GM12878 (cell line): Measurements from ENCODE around the gene NOS2. TPM values are rescaled to one million over a fixed set of nuclear protein-coding genes. Genes with fewer than 3 reads are reported as not detected.

Experiments used
- ASH2L ChIP-seq: fragments of 300-600, 200-600 bp; sonication (generic); IDR thresholded peaks from 2 replicates; pipeline ENCODE4 v1.6.1; 2017; ENCODE audit warnings: low read depth, mild to moderate bottlenecking, borderline replicate concordance
- BACH1 ChIP-seq: fragments of 450-650 bp; IDR thresholded peaks from 2 replicates; pipeline ENCODE4 v1.6.1; 2017; ENCODE audit warnings: mild to moderate bottlenecking, borderline replicate concordance
- BCL11A ChIP-seq: IDR thresholded peaks from 2 replicates; pipeline ENCODE4 v1.6.1; 2011; ENCODE audit warnings: low read depth, low read length
- CHD1 ChIP-seq: IDR thresholded peaks from 2 replicates; pipeline ENCODE4 v1.6.1; 2012; ENCODE audit warnings: low read depth, low read length, improper control_type of control experiment
- ESRRA ChIP-seq: IDR thresholded peaks from 2 replicates; pipeline ENCODE4 v1.6.1; 2012; ENCODE audit warnings: mild to moderate bottlenecking, low read length, improper control_type of control experiment
- EZH2 ChIP-seq: IDR thresholded peaks from 2 replicates; pipeline ENCODE4 v1.6.1; 2012; ENCODE audit warnings: low read depth, mild to moderate bottlenecking, control low read depth, inconsistent platforms, low read length, borderline replicate concordance; ENCODE audit not compliant: control insufficient read depth
- GABPA ChIP-seq: IDR thresholded peaks from 2 replicates; pipeline ENCODE4 v1.6.1; 2014; ENCODE audit warnings: antibody characterized with exemption, low read depth, mild to moderate bottlenecking, inconsistent platforms
- HDAC6 ChIP-seq: fragments of 200-600 bp; sonication (generic); IDR thresholded peaks from one replicate; pipeline ENCODE4 v1.8.0; 2017; ENCODE audit warnings: antibody characterized with exemption; ENCODE audit not compliant: unreplicated experiment
- IKZF2 ChIP-seq, 2 experiments: fragments of 450-650 bp; IDR thresholded peaks; 2 replicates each; pipeline ENCODE4 v1.6.1; 2017; ENCODE audit warnings: mild to moderate bottlenecking in 2 of 2, moderate library complexity in 2 of 2
- LARP7 ChIP-seq: fragments of 450-650 bp; IDR thresholded peaks from 2 replicates; pipeline ENCODE4 v1.6.1; 2017; ENCODE audit warnings: mild to moderate bottlenecking
- MTA2 ChIP-seq: fragments of 450-650 bp; IDR thresholded peaks from 2 replicates; pipeline ENCODE4 v1.6.1; 2016; ENCODE audit warnings: low read depth, mild to moderate bottlenecking, moderate library complexity
- NR2C2 ChIP-seq: IDR thresholded peaks from 2 replicates; pipeline ENCODE4 v1.6.1; 2011; ENCODE audit warnings: borderline replicate concordance, low read depth; ENCODE audit not compliant: control insufficient read depth, insufficient read length
- PAX5 ChIP-seq: IDR thresholded peaks from 2 replicates; pipeline ENCODE4 v1.6.1; 2011; ENCODE audit warnings: low read depth, low read length, borderline replicate concordance
- RBBP5 ChIP-seq: fragments of 200-600 bp; sonication (generic); conservative IDR thresholded peaks from 2 replicates; pipeline ENCODE4 v1.6.1; 2016
- RELA ChIP-seq: fragments of 450-650 bp; IDR thresholded peaks from 2 replicates; pipeline ENCODE4 v1.8.0; 2014; ENCODE audit warnings: borderline replicate concordance; ENCODE audit not compliant: partially characterized antibody
- SMAD1 ChIP-seq: fragments of 450-650 bp; IDR thresholded peaks from 2 replicates; pipeline ENCODE4 v1.6.1; 2018; ENCODE audit warnings: mild to moderate bottlenecking, low read depth; ENCODE audit not compliant: partially characterized antibody
- SMC3 ChIP-seq: IDR thresholded peaks from 2 replicates; pipeline ENCODE4 v1.6.1; 2011; ENCODE audit warnings: low read length, improper control_type of control experiment, borderline replicate concordance
- SUZ12 ChIP-seq: fragments of 200-600 bp; sonication (generic); IDR thresholded peaks from one replicate; pipeline ENCODE4 v1.6.1; 2018; ENCODE audit warnings: antibody characterized with exemption, mild to moderate bottlenecking; ENCODE audit not compliant: unreplicated experiment
- ZBED1 ChIP-seq: IDR thresholded peaks from 2 replicates; pipeline ENCODE4 v1.6.1; 2016; ENCODE audit warnings: borderline replicate concordance
- ZNF24 ChIP-seq: fragments of 450-650 bp; IDR thresholded peaks from 2 replicates; pipeline ENCODE4 v1.6.1; 2017; ENCODE audit warnings: antibody characterized with exemption, mild to moderate bottlenecking
- ZSCAN29 ChIP-seq: fragments of 450-650 bp; IDR thresholded peaks from 2 replicates; pipeline ENCODE4 v1.6.1; 2017; ENCODE audit warnings: mild to moderate bottlenecking, moderate library complexity
- polyA plus RNA-seq, 11 experiments: library from polyadenylated mRNA; depleted of rRNA in 4 of 11; unstranded in 6 of 11; stranded (reverse) in 5 of 11; fragments of >200 nt; fragmentation: Nextera tagmentation in 4 of 11; fragmentation: Illumina TruSeq in 1 of 11; extraction: Ambion mirVana in 4 of 11; extraction: Trizol in 1 of 11; gene quantifications; 1 replicate in 1 of 11; 2 replicates in 10 of 11; pipeline versions ENCODE4 v1.2.1 to v1.2.3, GENCODE V29; 2011 to 2016; ENCODE audit warnings: inconsistent platforms in 2 of 11, missing spikeins in 2 of 11, low read depth in 1 of 11
- total RNA-seq, 4 experiments: library from RNA; depleted of rRNA in 3 of 4; stranded (reverse); fragments of >200 nt in 3 of 4; fragmentation: Illumina TruSeq in 1 of 4; extraction: Trizol in 1 of 4; gene quantifications; 2 replicates each; pipeline versions ENCODE4 v1.2.1 to v1.2.3, GENCODE V29; 2013 to 2021
- TF ChIP-seq, protein P1 (sequence below): IDR thresholded peaks from 2 replicates; pipeline ENCODE4 v1.6.1; 2012; ENCODE audit warnings: mild to moderate bottlenecking, low read depth, low read length
- TF ChIP-seq, protein P2 (sequence below): fragments of 450-650 bp; IDR thresholded peaks from 2 replicates; pipeline ENCODE4 v1.6.1; 2017; ENCODE audit warnings: borderline replicate concordance
- TF ChIP-seq, protein P3 (sequence below): IDR thresholded peaks from 2 replicates; pipeline ENCODE4 v1.6.1; 2012; ENCODE audit warnings: low read length, inconsistent platforms
- TF ChIP-seq, protein P4 (sequence below): IDR thresholded peaks from 2 replicates; pipeline ENCODE4 v1.6.1; 2012; ENCODE audit warnings: low read depth, low read length, improper control_type of control experiment

Gene NOS2
- total and polyA plus RNA-seq, 10 of the 15 experiments (the other 5 are each of a cell fraction or from before 2014, with no cell fraction given), result 0.01 to 0.05 (median 0.01) TPM; not detected in 7

DNA sequence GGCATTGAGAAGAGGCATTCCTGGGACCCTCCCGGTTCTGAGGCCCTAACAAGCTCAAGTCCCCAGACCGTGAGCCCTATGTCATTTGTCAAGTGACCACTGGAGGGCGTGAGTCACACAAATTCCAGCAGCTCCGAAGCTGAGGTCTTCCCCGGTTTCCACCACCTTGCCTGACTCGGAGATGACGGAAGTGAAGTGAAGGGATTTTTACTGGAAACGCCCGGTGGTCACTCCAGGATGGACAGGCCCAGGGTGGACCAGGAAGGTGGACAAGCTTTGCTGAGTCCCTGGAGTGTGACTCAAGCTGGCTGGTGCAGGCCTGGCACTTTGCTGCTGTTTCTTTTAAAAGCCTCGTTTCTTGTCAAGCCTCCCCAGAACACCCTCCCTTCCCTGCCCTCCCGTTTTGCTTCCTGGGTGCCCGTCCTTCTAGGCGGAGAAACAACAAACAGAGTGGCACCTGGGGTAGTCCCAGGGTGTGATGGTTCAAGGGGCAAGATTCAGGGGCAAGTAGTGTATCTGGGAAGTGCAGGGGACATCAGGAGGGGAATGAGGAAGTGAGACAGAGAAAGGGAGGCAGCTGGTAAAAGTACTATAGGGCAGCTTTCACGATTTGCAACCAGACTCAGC lies 5.3 kb upstream of the NOS2 start (continued):
- TF ChIP-seq SUZ12, result no peak
- no peak for TF ChIP-seq ASH2L
- 0 out of 2 replicates have a peak, but pooled peaks have one; percentile 16 for TF ChIP-seq BCL11A
- no peak for TF ChIP-seq ZSCAN29
- TF ChIP-seq PAX5, result no peak
- no peak for TF ChIP-seq CHD1
- TF ChIP-seq, protein P1, sequence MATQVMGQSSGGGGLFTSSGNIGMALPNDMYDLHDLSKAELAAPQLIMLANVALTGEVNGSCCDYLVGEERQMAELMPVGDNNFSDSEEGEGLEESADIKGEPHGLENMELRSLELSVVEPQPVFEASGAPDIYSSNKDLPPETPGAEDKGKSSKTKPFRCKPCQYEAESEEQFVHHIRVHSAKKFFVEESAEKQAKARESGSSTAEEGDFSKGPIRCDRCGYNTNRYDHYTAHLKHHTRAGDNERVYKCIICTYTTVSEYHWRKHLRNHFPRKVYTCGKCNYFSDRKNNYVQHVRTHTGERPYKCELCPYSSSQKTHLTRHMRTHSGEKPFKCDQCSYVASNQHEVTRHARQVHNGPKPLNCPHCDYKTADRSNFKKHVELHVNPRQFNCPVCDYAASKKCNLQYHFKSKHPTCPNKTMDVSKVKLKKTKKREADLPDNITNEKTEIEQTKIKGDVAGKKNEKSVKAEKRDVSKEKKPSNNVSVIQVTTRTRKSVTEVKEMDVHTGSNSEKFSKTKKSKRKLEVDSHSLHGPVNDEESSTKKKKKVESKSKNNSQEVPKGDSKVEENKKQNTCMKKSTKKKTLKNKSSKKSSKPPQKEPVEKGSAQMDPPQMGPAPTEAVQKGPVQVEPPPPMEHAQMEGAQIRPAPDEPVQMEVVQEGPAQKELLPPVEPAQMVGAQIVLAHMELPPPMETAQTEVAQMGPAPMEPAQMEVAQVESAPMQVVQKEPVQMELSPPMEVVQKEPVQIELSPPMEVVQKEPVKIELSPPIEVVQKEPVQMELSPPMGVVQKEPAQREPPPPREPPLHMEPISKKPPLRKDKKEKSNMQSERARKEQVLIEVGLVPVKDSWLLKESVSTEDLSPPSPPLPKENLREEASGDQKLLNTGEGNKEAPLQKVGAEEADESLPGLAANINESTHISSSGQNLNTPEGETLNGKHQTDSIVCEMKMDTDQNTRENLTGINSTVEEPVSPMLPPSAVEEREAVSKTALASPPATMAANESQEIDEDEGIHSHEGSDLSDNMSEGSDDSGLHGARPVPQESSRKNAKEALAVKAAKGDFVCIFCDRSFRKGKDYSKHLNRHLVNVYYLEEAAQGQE, result no peak
- TF ChIP-seq LARP7, result peak; percentile 46; the same call in 1 of the 2 replicates
- TF ChIP-seq, protein P2, sequence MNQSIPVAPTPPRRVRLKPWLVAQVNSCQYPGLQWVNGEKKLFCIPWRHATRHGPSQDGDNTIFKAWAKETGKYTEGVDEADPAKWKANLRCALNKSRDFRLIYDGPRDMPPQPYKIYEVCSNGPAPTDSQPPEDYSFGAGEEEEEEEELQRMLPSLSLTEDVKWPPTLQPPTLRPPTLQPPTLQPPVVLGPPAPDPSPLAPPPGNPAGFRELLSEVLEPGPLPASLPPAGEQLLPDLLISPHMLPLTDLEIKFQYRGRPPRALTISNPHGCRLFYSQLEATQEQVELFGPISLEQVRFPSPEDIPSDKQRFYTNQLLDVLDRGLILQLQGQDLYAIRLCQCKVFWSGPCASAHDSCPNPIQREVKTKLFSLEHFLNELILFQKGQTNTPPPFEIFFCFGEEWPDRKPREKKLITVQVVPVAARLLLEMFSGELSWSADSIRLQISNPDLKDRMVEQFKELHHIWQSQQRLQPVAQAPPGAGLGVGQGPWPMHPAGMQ, result no peak
- no peak for TF ChIP-seq RELA
- no peak for TF ChIP-seq GABPA
- no peak for TF ChIP-seq NR2C2
- TF ChIP-seq ZNF24, result 0 out of 2 replicates have a peak, but pooled peaks have one; percentile 13
- TF ChIP-seq IKZF2 (IDR thresholded peaks at IDR 0.05), result peak; percentile 96 to 97
- peak; percentile 96 for TF ChIP-seq SMC3
- TF ChIP-seq BACH1, result 0 out of 2 replicates have a peak, but pooled peaks have one; percentile 20
- no peak for TF ChIP-seq RBBP5
- TF ChIP-seq MTA2, result peak; percentile 75; the same call in 1 of the 2 replicates
- no peak for TF ChIP-seq EZH2
- no peak for TF ChIP-seq SMAD1
- no peak for TF ChIP-seq ZBED1
- TF ChIP-seq, protein P3, sequence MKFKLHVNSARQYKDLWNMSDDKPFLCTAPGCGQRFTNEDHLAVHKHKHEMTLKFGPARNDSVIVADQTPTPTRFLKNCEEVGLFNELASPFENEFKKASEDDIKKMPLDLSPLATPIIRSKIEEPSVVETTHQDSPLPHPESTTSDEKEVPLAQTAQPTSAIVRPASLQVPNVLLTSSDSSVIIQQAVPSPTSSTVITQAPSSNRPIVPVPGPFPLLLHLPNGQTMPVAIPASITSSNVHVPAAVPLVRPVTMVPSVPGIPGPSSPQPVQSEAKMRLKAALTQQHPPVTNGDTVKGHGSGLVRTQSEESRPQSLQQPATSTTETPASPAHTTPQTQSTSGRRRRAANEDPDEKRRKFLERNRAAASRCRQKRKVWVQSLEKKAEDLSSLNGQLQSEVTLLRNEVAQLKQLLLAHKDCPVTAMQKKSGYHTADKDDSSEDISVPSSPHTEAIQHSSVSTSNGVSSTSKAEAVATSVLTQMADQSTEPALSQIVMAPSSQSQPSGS, result no peak
- no peak for TF ChIP-seq HDAC6
- TF ChIP-seq ESRRA, result no peak
- TF ChIP-seq, protein P4, sequence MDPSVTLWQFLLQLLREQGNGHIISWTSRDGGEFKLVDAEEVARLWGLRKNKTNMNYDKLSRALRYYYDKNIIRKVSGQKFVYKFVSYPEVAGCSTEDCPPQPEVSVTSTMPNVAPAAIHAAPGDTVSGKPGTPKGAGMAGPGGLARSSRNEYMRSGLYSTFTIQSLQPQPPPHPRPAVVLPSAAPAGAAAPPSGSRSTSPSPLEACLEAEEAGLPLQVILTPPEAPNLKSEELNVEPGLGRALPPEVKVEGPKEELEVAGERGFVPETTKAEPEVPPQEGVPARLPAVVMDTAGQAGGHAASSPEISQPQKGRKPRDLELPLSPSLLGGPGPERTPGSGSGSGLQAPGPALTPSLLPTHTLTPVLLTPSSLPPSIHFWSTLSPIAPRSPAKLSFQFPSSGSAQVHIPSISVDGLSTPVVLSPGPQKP, result no peak
